CD4-positive, CD25-positive, alpha-beta regulatory T cell (primary cell): ENCODE measurements around the gene TRPC4. TPM values are rescaled to one million over a fixed set of nuclear protein-coding genes. Genes with fewer than 3 reads are reported as not detected.
"Not testable (repeated sequence)": the region's sequence is repeated elsewhere in the genome, so short reads cannot be mapped to it uniquely, and the experiment has no call there.

ENCODE experiments used
- ATAC-seq, 2 donors: fragments of 150-1000 bp; cut with Tn5 transposase; one replicate each; pipeline ENCODE4 v1.10.0; 2021; ENCODE audit warnings: low read depth in 2 of 2, moderate number of reproducible peaks in 2 of 2, moderate library complexity in 1 of 2
- DNase-seq, 3 donors: peaks; one replicate each; pipeline versions ENCODE4 v3.0.0 to v3.0.0-alpha.2; 2012 to 2022; ENCODE audit warnings: mixed read lengths in 1 of 3
- H3K27ac ChIP-seq: one replicate; pipeline ENCODE4 v1.7.0; 2013; ENCODE audit warnings: mild to moderate bottlenecking, low read length; ENCODE audit not compliant: insufficient read depth, poor library complexity, severe bottlenecking
- H3K27me3 ChIP-seq: one replicate; pipeline ENCODE4 v1.7.0; 2013; ENCODE audit warnings: low read length; ENCODE audit not compliant: control insufficient read depth, insufficient read depth
- H3K36me3 ChIP-seq: one replicate; pipeline ENCODE4 v1.7.0; 2013; ENCODE audit warnings: mild to moderate bottlenecking, low read length, moderate library complexity; ENCODE audit not compliant: control insufficient read depth, insufficient read depth
- H3K4me1 ChIP-seq: 2 replicates; pipeline ENCODE4 v1.7.0; 2013; ENCODE audit warnings: mild to moderate bottlenecking, low read length; ENCODE audit not compliant: insufficient read depth, control insufficient read depth, poor library complexity, severe bottlenecking
- H3K4me3 ChIP-seq: one replicate; pipeline ENCODE4 v1.7.0; 2013; ENCODE audit warnings: low read depth, mild to moderate bottlenecking, low read length, moderate library complexity
- H3K9me3 ChIP-seq, 2 experiments: 1 replicate in 1 of 2; 2 replicates in 1 of 2; pipeline ENCODE4 v1.7.0; 2013; ENCODE audit warnings: low read length in 2 of 2, mild to moderate bottlenecking in 1 of 2, moderate library complexity in 1 of 2; ENCODE audit not compliant: control insufficient read depth in 2 of 2
- H3K27ac Mint-ChIP-seq, 3 donors: one replicate each; pipeline ENCODE4 v1.8.0; 2020 to 2022; ENCODE audit warnings: mild to moderate bottlenecking in 3 of 3, mixed read lengths in 3 of 3, moderate library complexity in 2 of 3
- H3K27me3 Mint-ChIP-seq: one replicate; pipeline ENCODE4 v1.8.0; 2022; ENCODE audit warnings: mild to moderate bottlenecking, mixed read lengths
- H3K36me3 Mint-ChIP-seq: one replicate; pipeline ENCODE4 v1.8.0; 2020; ENCODE audit warnings: mixed read lengths
- H3K4me1 Mint-ChIP-seq, 4 donors: one replicate each; pipeline ENCODE4 v1.8.0; 2020 to 2022; ENCODE audit warnings: mixed read lengths in 4 of 4, mild to moderate bottlenecking in 1 of 4
- H3K4me3 Mint-ChIP-seq, 4 donors: one replicate each; pipeline ENCODE4 v1.8.0; 2020 to 2022; ENCODE audit warnings: mild to moderate bottlenecking in 4 of 4, mixed read lengths in 4 of 4, moderate library complexity in 3 of 4
- H3K9me3 Mint-ChIP-seq, 7 donors: one replicate each; pipeline ENCODE4 v1.8.0; 2020 to 2022; ENCODE audit warnings: mixed read lengths in 7 of 7, mild to moderate bottlenecking in 3 of 7, moderate library complexity in 2 of 7
- polyA plus RNA-seq, 4 donors: library from polyadenylated mRNA; unstranded; fragments of 300-500 nt; fragmentation: Illumina TruSeq; gene quantifications; one replicate each; pipeline ENCODE4 v1.2.3, GENCODE V29; 2021
- total RNA-seq: library from RNA; stranded (reverse); gene quantifications from one replicate; pipeline ENCODE4 v1.2.3, GENCODE V29; 2022

Gene TRPC4
- total and polyA plus RNA-seq, 5 donors from 2014 or later = not detected

DNA sequence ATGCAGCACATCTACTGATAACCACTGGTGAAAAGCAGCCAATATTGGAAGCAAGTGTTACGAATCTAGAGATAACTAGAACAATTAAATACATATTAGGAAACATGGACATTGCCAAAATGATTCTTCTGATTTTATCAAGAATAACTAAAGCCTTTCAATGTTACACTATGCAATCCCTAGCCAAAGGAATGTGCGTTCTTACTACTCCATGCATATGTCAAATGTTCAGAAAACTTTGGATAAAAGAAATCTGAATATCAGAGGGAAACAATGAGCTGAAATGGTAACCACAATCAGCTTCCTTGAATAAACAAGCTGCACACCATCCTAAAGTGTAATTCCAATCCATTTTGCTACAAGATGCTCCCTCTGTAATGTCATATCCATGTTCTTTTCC is 270.1 kb downstream of the TRPC4 start:
- H3K36me3 ChIP-seq = no peaks in the 10 kb centered on the region
- no peak overlapping the region for H3K4me3 Mint-ChIP-seq
- H3K36me3 Mint-ChIP-seq = no peaks in the 10 kb centered on the region
- no peaks in the 10 kb centered on the region for H3K9me3 ChIP-seq
- H3K27ac ChIP-seq = no peak overlapping the region
- H3K4me3 ChIP-seq = no peak overlapping the region
- H3K4me1 Mint-ChIP-seq = no peaks in the 10 kb centered on the region
- no peaks in the 10 kb centered on the region for H3K27me3 ChIP-seq
- DNase-seq (no peak), ATAC-seq (no peak)
- no peaks in the 10 kb centered on the region for H3K27me3 Mint-ChIP-seq
- no peak overlapping the region for H3K27ac Mint-ChIP-seq
- H3K4me1 ChIP-seq = no peaks in the 10 kb centered on the region
- H3K9me3 Mint-ChIP-seq = peaks cover 0 to 2% (median 0%) of the 10 kb centered on the region in 7 donors

DNA sequence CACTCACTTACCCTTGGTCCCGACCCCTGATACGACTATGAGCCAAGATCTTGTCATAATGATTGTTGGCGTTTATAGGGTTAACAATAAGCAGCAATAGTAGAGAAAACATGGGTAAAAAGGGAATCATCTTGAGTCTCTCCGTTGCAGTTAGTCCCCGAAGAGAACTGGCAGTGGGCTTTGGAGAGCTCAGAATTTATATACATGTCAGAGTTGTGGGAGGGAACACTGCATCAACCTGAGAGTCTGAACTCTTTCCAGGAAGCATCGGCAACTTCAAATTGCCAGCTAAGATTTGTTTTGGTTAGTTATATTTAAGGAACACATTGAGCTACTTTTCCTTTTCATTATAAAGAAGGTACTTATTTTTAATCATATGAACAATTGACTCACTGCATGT is 271.0 kb downstream of the TRPC4 start, which contains the start of gene POSTN:
Gene POSTN (minus strand): TSS at position 172 of the 400 bp plus-strand sequence. CDS start 42 bp downstream, at position 130.
- no peak for DNase-seq

DNA sequence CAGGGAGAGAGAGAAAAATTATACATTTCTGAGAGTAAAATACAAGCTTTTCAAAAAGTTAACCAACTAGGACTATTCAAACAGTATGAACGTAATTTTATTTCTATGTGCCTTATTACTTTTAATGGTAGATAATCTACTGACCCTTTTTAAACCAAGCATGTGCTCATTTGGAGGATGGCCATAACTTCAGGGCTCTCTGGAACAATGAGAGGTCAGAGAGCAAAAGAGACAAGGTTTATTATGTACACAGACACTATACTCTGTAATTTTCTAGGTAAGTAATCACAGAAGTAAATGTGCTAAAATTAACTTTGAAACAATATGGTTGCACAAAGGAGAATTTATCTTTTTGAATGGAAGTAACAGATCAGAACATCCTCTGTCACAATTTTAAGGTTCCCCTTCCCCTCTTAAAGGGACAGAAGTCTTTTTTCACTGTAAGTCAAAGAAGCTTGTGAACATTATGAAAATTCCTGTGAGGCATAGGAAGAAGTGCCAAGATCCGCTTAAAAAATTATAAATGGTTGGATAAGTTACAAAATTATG is 272.0 kb downstream of the TRPC4 start:
- no peaks in the 10 kb centered on the region for H3K36me3 ChIP-seq
- Mint-ChIP-seq H3K27ac (no peak overlapping the region), H3K9me3 (no peaks in the 10 kb centered on the region), H3K27me3 (no peaks in the 10 kb centered on the region), H3K4me3 (no peak overlapping the region), H3K36me3 (no peaks in the 10 kb centered on the region), H3K4me1 (no peaks in the 10 kb centered on the region)
- H3K4me3 ChIP-seq = no peak overlapping the region
- no peak for DNase-seq
- H3K9me3 ChIP-seq = no peaks in the 10 kb centered on the region
- no peaks in the 10 kb centered on the region for H3K27me3 ChIP-seq
- no peak for ATAC-seq
- H3K4me1 ChIP-seq = no peaks in the 10 kb centered on the region
- H3K27ac ChIP-seq = no peak overlapping the region

More for the DNA sequence above, 271.0 kb downstream of the TRPC4 start, which contains the start of gene POSTN:
- Mint-ChIP-seq H3K4me1 (no peaks in the 10 kb centered on the region), H3K9me3 (no peaks in the 10 kb centered on the region), H3K27me3 (no peaks in the 10 kb centered on the region), H3K36me3 (no peaks in the 10 kb centered on the region), H3K4me3 (no peak within 1 kb of the TSS), H3K27ac (no peak within 1 kb of the TSS)
- ATAC-seq = no peak
- H3K27ac ChIP-seq = no peak within 1 kb of the TSS
- no peaks in the 10 kb centered on the region for H3K9me3 ChIP-seq
- H3K4me3 ChIP-seq = no peak within 1 kb of the TSS
- H3K27me3 ChIP-seq = no peaks in the 10 kb centered on the region
- H3K36me3 ChIP-seq = no peaks in the 10 kb centered on the region
- H3K4me1 ChIP-seq = no peaks in the 10 kb centered on the region

DNA sequence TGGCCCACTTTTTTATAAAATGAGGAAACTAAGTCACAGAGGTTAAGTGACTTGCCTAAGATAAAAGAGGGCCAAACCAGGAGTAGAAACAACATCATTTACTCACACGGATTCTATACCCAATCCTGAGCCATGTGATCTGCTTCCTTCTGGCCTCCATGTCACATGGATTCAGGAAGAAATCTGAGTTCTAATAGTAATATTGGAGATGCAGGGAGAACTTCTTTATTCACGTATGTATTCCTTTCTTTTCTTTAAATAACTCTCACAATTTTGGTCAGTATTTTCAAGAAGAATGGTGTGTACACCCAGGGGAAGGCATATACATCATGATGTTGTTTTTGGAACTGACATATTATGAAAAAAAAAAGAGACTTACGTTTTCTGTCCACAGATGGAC is 272.8 kb downstream of the TRPC4 start:
- H3K36me3 Mint-ChIP-seq = no peaks in the 10 kb centered on the region
- no peaks in the 10 kb centered on the region for H3K27me3 Mint-ChIP-seq
- H3K4me3 Mint-ChIP-seq = no peak overlapping the region
- H3K9me3 Mint-ChIP-seq = no peaks in the 10 kb centered on the region
- H3K4me1 ChIP-seq = no peaks in the 10 kb centered on the region
- H3K27me3 ChIP-seq = no peaks in the 10 kb centered on the region
- no peaks in the 10 kb centered on the region for H3K36me3 ChIP-seq
- no peak overlapping the region for H3K27ac ChIP-seq
- H3K27ac Mint-ChIP-seq = no peak overlapping the region
- ATAC-seq (no peak), DNase-seq (no peak)
- H3K4me1 Mint-ChIP-seq = no peaks in the 10 kb centered on the region
- H3K9me3 ChIP-seq = no peaks in the 10 kb centered on the region
- no peak overlapping the region for H3K4me3 ChIP-seq

DNA sequence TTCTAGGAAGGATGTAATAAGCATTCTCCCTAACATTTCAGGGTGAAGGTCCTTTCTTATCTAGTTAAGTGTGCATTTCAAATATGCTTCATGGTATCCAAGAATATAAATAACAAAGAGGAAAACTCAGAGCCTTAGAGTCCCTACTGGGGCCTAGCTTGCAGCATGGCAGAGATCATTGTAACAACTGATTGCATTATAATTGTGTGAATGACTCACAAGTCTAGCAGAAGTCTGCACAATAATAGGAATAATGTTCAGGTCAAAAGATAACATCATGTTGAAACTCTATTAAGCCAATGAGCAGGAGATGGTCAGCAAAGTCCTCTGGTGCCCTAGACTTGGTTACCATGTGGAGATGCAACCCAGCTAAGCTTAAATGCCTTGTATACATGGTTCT is 274.4 kb downstream of the TRPC4 start:
- Histone ChIP-seq H3K27ac (no peak overlapping the region), H3K4me1 (no peaks in the 10 kb centered on the region), H3K36me3 (no peaks in the 10 kb centered on the region), H3K4me3 (no peak overlapping the region), H3K27me3 (no peaks in the 10 kb centered on the region), H3K9me3 (no peaks in the 10 kb centered on the region)
- no peaks in the 10 kb centered on the region for H3K9me3 Mint-ChIP-seq
- no peaks in the 10 kb centered on the region for H3K4me1 Mint-ChIP-seq
- no peak overlapping the region for H3K4me3 Mint-ChIP-seq
- no peak for DNase-seq
- no peaks in the 10 kb centered on the region for H3K36me3 Mint-ChIP-seq
- no peak overlapping the region for H3K27ac Mint-ChIP-seq
- no peak for ATAC-seq
- H3K27me3 Mint-ChIP-seq = no peaks in the 10 kb centered on the region

DNA sequence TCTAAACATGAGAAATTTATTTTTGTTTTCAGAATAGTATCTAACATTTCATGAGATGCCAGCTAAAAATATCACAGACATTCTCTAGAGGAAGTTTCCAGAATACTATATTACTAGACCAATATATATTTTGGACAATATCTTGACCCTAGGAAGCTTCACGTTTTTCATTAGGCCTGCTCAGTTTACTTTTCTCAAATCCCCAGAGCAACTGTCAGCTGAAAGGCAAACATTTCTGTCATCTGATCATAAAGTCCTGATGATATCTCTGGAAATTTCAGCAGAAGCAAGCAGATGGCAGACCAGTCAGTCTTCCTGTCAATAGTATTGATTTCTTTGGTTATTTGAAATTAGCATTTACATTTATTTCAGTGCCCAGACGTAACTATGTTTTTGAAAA is 275.0 kb downstream of the TRPC4 start:
- Histone ChIP-seq H3K27me3 (no peaks in the 10 kb centered on the region), H3K4me3 (no peak overlapping the region), H3K36me3 (no peaks in the 10 kb centered on the region), H3K27ac (no peak overlapping the region), H3K9me3 (no peaks in the 10 kb centered on the region), H3K4me1 (no peaks in the 10 kb centered on the region)
- Mint-ChIP-seq H3K4me3 (no peak overlapping the region), H3K36me3 (no peaks in the 10 kb centered on the region), H3K27ac (no peak overlapping the region), H3K27me3 (no peaks in the 10 kb centered on the region), H3K9me3 (no peaks in the 10 kb centered on the region), H3K4me1 (no peaks in the 10 kb centered on the region)
- DNase-seq (no peak), ATAC-seq (no peak)

DNA sequence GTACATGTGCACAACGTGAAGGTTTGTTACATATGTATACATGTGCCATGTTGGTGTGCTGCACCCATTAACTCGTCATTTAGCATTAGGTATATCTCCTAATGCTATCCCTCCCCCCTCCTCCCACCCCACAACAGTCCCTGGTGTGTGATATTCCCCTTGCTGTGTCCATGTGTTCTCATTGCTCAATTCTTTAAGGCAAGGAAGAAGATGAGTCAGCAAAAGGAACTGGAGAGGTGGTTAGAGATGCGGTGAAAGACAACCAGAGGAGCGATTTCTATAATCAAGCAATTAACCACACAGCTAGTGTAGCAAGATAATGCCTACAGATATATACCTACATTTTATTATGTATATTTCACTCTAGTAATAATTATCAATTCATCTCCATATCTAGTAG is 280.2 kb downstream of the TRPC4 start:
- not testable (repeated sequence) for H3K4me3 Mint-ChIP-seq, ATAC-seq, H3K27me3 ChIP-seq, H3K4me1 ChIP-seq, H3K27me3 Mint-ChIP-seq, H3K36me3 ChIP-seq, H3K27ac ChIP-seq, H3K9me3 ChIP-seq, H3K27ac Mint-ChIP-seq, DNase-seq, H3K4me1 Mint-ChIP-seq, H3K4me3 ChIP-seq, H3K9me3 Mint-ChIP-seq, H3K36me3 Mint-ChIP-seq

DNA sequence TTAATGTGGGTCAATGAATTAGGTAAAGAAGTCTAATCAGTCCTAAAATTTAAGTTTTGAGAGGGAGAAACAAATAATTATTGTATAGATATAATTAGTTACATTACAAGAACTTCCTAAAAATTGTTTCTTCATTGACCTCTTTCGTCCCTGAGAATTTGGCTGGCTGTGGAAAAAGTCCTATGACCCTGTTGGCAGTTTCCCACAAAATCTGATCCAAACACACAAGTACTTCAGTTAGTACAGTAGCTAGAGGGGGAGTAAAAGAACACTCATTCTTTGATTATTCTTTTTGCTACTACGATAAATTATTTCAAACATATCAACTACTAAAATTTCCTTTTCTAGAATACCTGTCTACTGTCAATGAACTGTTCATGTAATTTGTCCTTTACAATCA is 282.3 kb downstream of the TRPC4 start:
- Histone ChIP-seq H3K27ac (no peak overlapping the region), H3K36me3 (no peaks in the 10 kb centered on the region), H3K27me3 (no peaks in the 10 kb centered on the region), H3K9me3 (no peaks in the 10 kb centered on the region), H3K4me3 (no peak overlapping the region), H3K4me1 (no peaks in the 10 kb centered on the region)
- no peak for ATAC-seq
- Mint-ChIP-seq H3K4me1 (no peaks in the 10 kb centered on the region), H3K9me3 (peaks cover 0 to 6% (median 2%) of the 10 kb centered on the region in 7 donors), H3K27ac (no peak overlapping the region), H3K4me3 (no peak overlapping the region), H3K27me3 (no peaks in the 10 kb centered on the region), H3K36me3 (no peaks in the 10 kb centered on the region)
- no peak for DNase-seq
